Measurements from ENCODE around the gene CTSL. TPM values are rescaled to one million over a fixed set of nuclear protein-coding genes. Genes with fewer than 3 reads are reported as not detected.
A peak's percentile ranks its signal among the peaks of the same experiment; 100 is the strongest.

Gene CTSL
- total RNA-seq, 4 donors from 2014 or later: 102 to 290 (median 137) TPM

- 66 to 75% methylated on average over 4 to 7 of the region's 11 CpGs for WGBS, 2 donors (ENCODE audit: low coverage in 1 of 2)
- no peak for TF ChIP-seq EP300 (IDR thresholded peaks at IDR 0.05)
- no peak for TF ChIP-seq POLR2AphosphoS5 (IDR thresholded peaks at IDR 0.05)
- no peak for TF ChIP-seq CTCF (IDR thresholded peaks at IDR 0.05)
- TF ChIP-seq POLR2A (IDR thresholded peaks at IDR 0.05): no peak
- Histone ChIP-seq H3K4me3 (no peak overlapping the region), H3K27me3 (no peaks in the 10 kb centered on the region), H3K27ac (no peak overlapping the region), H3K9me3 (no peaks in the 10 kb centered on the region), H3K36me3 (peaks cover 0 to 47% of the 10 kb centered on the region in 2 donors), H3K4me1 (peaks cover 3 to 47% (median 7%) of the 10 kb centered on the region in 3 donors)
- ATAC-seq: no peak
Observed at GRCh38 chr9:87681271-87682061, 44.5 kb upstream of the CTSL start.

GRCh38 chr9:87682085-87682484, 43.8 kb upstream of the CTSL start:
- Histone ChIP-seq H3K4me3 (no peak overlapping the region), H3K4me1 (peaks cover 3 to 44% (median 6%) of the 10 kb centered on the region in 3 donors), H3K27ac (no peak overlapping the region), H3K9me3 (no peaks in the 10 kb centered on the region), H3K27me3 (no peaks in the 10 kb centered on the region), H3K36me3 (peaks cover 0 to 53% of the 10 kb centered on the region in 2 donors)
- 44% methylated on average over 4 of the region's 4 CpGs; no CpG with 5 or more reads in 1 of the 2 donors for WGBS, 2 donors (ENCODE audit: low coverage in 1 of 2)
- ATAC-seq: no peak
- no peak for TF ChIP-seq POLR2A (IDR thresholded peaks at IDR 0.05)

GRCh38 chr9:87682618-87683017, 43.3 kb upstream of the CTSL start:
- H3K4me1 ChIP-seq: peaks cover 3 to 39% (median 4%) of the 10 kb centered on the region in 3 donors
- no peak overlapping the region for H3K4me3 ChIP-seq
- WGBS, 2 donors (ENCODE audit: low coverage in 1 of 2): 74 to 88% methylated on average over 3 to 4 of the region's 4 CpGs
- H3K36me3 ChIP-seq: peaks cover 0 to 53% of the 10 kb centered on the region in 2 donors
- TF ChIP-seq CTCF (IDR thresholded peaks at IDR 0.05) (no peak), EP300 (IDR thresholded peaks at IDR 0.05) (no peak), POLR2A (IDR thresholded peaks at IDR 0.05) (no peak), POLR2AphosphoS5 (IDR thresholded peaks at IDR 0.05) (no peak)
- no peaks in the 10 kb centered on the region for H3K9me3 ChIP-seq
- H3K27me3 ChIP-seq: no peaks in the 10 kb centered on the region
- ATAC-seq: no peak
- H3K27ac ChIP-seq: no peak overlapping the region

GRCh38 chr9:87683751-87684626, 41.9 kb upstream of the CTSL start:
- no peak for ATAC-seq
- H3K9me3 ChIP-seq: no peaks in the 10 kb centered on the region
- no peaks in the 10 kb centered on the region for H3K27me3 ChIP-seq
- TF ChIP-seq POLR2AphosphoS5 (IDR thresholded peaks at IDR 0.05) (no peak), POLR2A (IDR thresholded peaks at IDR 0.05) (no peak), CTCF (IDR thresholded peaks at IDR 0.05) (no peak), EP300 (IDR thresholded peaks at IDR 0.05) (no peak)
- H3K4me3 ChIP-seq: no peak overlapping the region
- H3K36me3 ChIP-seq: peaks cover 0 to 52% of the 10 kb centered on the region in 2 donors
- peak overlapping the region in 3 of 4 donors; percentile 30 to 60 (median 45) for H3K27ac ChIP-seq
- WGBS, 2 donors (ENCODE audit: low coverage in 1 of 2): 73% methylated on average over 3 of the region's 24 CpGs; no CpG with 5 or more reads in 1 of the 2 donors
- H3K4me1 ChIP-seq: peaks cover 3 to 29% (median 4%) of the 10 kb centered on the region in 3 donors

GRCh38 chr9:87684627-87685219, 41.2 kb upstream of the CTSL start:
- ATAC-seq: no peak
- 23 to 33% methylated on average over 6 to 10 of the region's 11 CpGs for WGBS, 2 donors (ENCODE audit: low coverage in 1 of 2)

More at GRCh38 chr9:87684627-87685219, 41.2 kb upstream of the CTSL start:
- Histone ChIP-seq H3K27me3 (no peaks in the 10 kb centered on the region), H3K27ac (peak overlapping the region in 3 of 4 donors; percentile 30 to 60 (median 45)), H3K4me3 (no peak overlapping the region), H3K36me3 (peaks cover 0 to 52% of the 10 kb centered on the region in 2 donors), H3K4me1 (peaks cover 3 to 29% (median 4%) of the 10 kb centered on the region in 3 donors), H3K9me3 (no peaks in the 10 kb centered on the region)
- TF ChIP-seq CTCF (IDR thresholded peaks at IDR 0.05) (peak; percentile 65 to 75 (median 69)), POLR2AphosphoS5 (IDR thresholded peaks at IDR 0.05) (no peak), EP300 (IDR thresholded peaks at IDR 0.05) (no peak), POLR2A (IDR thresholded peaks at IDR 0.05) (no peak)
